Progenitor cell of endocrine pancreas (in vitro differentiated cells): ENCODE data around the gene OR4D11. TPM values are rescaled to one million over a fixed set of nuclear protein-coding genes. Genes with fewer than 3 reads are reported as not detected.

Experiments
- DNase-seq: peaks from one replicate; pipeline ENCODE4 v3.0.0; 2021; ENCODE audit warnings: low spot score; ENCODE audit not compliant: unreplicated experiment
- H3K27ac Mint-ChIP-seq: 2 replicates; pipeline ENCODE4 v1.8.0; 2021; ENCODE audit warnings: mild to moderate bottlenecking, moderate library complexity, mixed read lengths
- H3K27me3 Mint-ChIP-seq: 2 replicates; pipeline ENCODE4 v1.8.0; 2021; ENCODE audit warnings: mixed read lengths
- H3K36me3 Mint-ChIP-seq: 2 replicates; pipeline ENCODE4 v1.8.0; 2022; ENCODE audit warnings: mixed read lengths; ENCODE audit not compliant: insufficient read depth
- H3K4me1 Mint-ChIP-seq: 2 replicates; pipeline ENCODE4 v1.8.0; 2021; ENCODE audit warnings: low read depth, mixed read lengths
- H3K4me3 Mint-ChIP-seq: 2 replicates; pipeline ENCODE4 v1.8.0; 2021; ENCODE audit warnings: low read depth, mild to moderate bottlenecking, moderate library complexity, mixed read lengths
- H3K9me3 Mint-ChIP-seq: 2 replicates; pipeline ENCODE4 v1.8.0; 2021; ENCODE audit warnings: low read depth, mixed read lengths
- long read RNA-seq: library from polyadenylated mRNA; unstranded; transcript quantifications from one replicate; pipeline ENCODE4 v2.0.0, GENCODE V29; 2020
- total RNA-seq: library from RNA; stranded (reverse); gene quantifications from 2 replicates; pipeline ENCODE4 v1.2.1, GENCODE V29; 2021
- TF ChIP-seq, protein P1 (sequence below): fragments of 200-600 bp; sonication (generic); IDR thresholded peaks from one replicate; pipeline ENCODE4 v1.5.0; 2021; ENCODE audit warnings: antibody characterized with exemption, mild to moderate bottlenecking; ENCODE audit not compliant: unreplicated experiment

The OR4D11 gene
- total RNA-seq: not detected in 2 replicates
- long read RNA-seq: 0 reads

DNA sequence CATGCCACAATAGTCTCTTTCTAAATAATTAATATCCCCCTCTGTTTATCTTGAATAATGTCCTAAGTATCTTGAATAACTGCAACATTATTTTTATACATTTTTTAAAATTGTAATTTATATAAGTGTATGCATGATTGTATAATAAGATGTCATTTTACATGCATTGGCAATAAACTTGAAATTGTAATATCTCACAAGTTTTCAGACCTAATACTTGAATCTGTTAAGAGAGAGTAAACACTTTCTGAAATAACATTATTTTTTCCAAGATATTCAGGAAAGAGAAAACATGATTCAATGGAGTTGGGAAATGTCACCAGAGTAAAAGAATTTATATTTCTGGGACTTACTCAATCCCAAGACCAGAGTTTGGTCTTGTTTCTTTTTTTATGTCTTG, at the start of gene OR4D11:
Gene OR4D11, plus strand, starts transcription at position 301 of the 400 bp plus-strand sequence. Its CDS starts 0 bp downstream, at position 301.
- Mint-ChIP-seq H3K36me3 (no peaks in the 10 kb centered on the region), H3K4me3 (no peak within 1 kb of the TSS), H3K27ac (no peak within 1 kb of the TSS), H3K4me1 (no peaks in the 10 kb centered on the region), H3K9me3 (no peaks in the 10 kb centered on the region), H3K27me3 (peaks cover 3% of the 10 kb centered on the region)
- TF ChIP-seq, protein P1, sequence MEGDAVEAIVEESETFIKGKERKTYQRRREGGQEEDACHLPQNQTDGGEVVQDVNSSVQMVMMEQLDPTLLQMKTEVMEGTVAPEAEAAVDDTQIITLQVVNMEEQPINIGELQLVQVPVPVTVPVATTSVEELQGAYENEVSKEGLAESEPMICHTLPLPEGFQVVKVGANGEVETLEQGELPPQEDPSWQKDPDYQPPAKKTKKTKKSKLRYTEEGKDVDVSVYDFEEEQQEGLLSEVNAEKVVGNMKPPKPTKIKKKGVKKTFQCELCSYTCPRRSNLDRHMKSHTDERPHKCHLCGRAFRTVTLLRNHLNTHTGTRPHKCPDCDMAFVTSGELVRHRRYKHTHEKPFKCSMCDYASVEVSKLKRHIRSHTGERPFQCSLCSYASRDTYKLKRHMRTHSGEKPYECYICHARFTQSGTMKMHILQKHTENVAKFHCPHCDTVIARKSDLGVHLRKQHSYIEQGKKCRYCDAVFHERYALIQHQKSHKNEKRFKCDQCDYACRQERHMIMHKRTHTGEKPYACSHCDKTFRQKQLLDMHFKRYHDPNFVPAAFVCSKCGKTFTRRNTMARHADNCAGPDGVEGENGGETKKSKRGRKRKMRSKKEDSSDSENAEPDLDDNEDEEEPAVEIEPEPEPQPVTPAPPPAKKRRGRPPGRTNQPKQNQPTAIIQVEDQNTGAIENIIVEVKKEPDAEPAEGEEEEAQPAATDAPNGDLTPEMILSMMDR: no peak
- DNase-seq: no peak

DNA sequence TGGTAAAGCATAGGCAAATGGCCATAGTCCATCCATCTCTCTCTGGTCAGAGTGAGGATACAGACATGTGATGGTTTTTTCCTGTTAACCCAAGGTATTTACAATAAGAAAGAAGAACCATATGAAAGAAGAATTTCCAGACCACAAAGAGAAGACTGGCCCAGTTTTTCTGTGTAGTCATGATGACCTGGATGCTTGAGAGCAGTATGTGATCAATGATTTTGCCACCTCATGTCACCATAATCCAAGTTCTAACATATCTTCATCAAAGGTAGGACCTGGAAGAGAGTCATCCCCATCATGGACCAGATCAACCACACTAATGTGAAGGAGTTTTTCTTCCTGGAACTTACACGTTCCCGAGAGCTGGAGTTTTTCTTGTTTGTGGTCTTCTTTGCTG, 46.7 kb upstream of the OR4D11 start, which contains the start of gene OR4D6:
Gene OR4D6, plus strand, starts transcription at position 301 of the 400 bp plus-strand sequence. Its CDS starts 0 bp downstream, at position 301.
- no peak for DNase-seq
- TF ChIP-seq, protein P1: no peak
- Mint-ChIP-seq H3K27me3 (no peaks in the 10 kb centered on the region), H3K4me1 (peaks cover 5% of the 10 kb centered on the region), H3K9me3 (no peaks in the 10 kb centered on the region), H3K27ac (no peak within 1 kb of the TSS), H3K36me3 (no peaks in the 10 kb centered on the region), H3K4me3 (no peak within 1 kb of the TSS)

DNA sequence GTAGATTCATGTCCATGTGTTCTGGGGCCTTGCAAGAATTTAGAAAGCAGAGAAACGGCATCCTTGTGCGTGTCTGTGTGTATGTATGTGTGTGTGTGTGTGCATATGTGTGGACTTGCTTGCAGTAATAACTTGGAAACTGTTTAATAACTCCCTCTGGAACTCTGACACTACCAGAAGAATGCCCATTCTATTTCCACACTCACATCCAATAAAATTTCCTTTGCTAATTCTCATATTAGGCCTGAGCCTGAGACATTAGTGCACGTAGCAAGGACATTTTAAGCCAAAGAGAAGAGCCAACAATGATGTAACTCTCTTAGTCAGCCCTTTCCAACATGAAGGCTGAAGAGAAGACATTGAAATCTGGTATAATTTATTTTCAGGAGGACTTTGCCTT, 43.5 kb upstream of the OR4D11 start:
- peaks cover 4% of the 10 kb centered on the region for H3K9me3 Mint-ChIP-seq
- H3K4me1 Mint-ChIP-seq: peaks cover 6% of the 10 kb centered on the region
- no peaks in the 10 kb centered on the region for H3K36me3 Mint-ChIP-seq
- no peaks in the 10 kb centered on the region for H3K27me3 Mint-ChIP-seq
- no peak for DNase-seq
- TF ChIP-seq, protein P1: no peak
- no peak overlapping the region for H3K27ac Mint-ChIP-seq
- H3K4me3 Mint-ChIP-seq: no peak overlapping the region

DNA sequence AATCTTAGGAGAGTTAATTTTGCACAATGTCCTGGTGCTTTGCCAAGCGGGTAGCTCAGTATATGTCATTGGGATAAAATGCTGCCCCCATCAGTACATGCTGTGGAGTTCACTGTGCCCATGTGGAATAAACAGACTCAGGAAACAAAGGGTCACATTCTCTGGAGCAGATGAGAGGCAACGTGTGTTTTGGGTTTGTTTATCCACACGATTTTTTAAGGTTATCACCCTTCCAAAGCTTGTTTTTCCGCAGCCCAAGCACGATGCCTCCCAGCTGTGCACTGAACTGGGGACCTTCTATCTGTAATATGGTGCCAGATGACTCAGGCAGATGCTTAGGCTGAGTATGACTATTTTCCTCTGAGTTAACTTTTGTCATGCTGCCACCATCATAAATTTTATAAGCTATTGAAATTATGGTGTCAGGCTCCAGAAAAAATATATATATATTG, 40.2 kb upstream of the OR4D11 start:
- H3K36me3 Mint-ChIP-seq: no peaks in the 10 kb centered on the region
- TF ChIP-seq, protein P1: no peak
- no peak overlapping the region for H3K27ac Mint-ChIP-seq
- no peaks in the 10 kb centered on the region for H3K27me3 Mint-ChIP-seq
- no peak for DNase-seq
- H3K4me3 Mint-ChIP-seq: no peak overlapping the region
- H3K4me1 Mint-ChIP-seq: peaks cover 1% of the 10 kb centered on the region
- peaks cover 8% of the 10 kb centered on the region for H3K9me3 Mint-ChIP-seq

DNA sequence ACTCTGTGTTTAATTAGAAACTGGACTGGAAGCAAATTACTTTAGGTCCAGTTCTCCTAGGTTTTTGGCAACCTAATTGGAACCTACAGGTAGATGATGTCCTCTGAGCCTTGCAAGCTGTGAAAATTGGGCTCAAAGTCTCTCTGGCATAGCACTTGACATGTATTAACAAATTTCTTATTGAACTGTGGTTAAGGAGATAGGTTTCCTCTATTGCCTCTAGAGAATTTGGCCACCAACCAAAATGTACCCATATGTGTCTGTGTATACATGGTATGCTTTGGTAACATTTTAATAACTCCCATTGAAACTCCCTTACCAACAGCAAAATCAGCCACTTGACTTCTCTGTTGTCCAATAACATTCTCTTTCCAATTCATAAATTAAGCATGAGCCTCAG, 30.4 kb upstream of the OR4D11 start, which contains the start of gene OR4D10:
Gene OR4D10, plus strand, starts transcription at position 301 of the 400 bp plus-strand sequence. CDS start 4,115 bp downstream, outside the sequence.
- TF ChIP-seq, protein P1: no peak
- Mint-ChIP-seq H3K27me3 (peaks cover 9% of the 10 kb centered on the region), H3K27ac (no peak within 1 kb of the TSS), H3K4me3 (no peak within 1 kb of the TSS), H3K4me1 (no peaks in the 10 kb centered on the region), H3K9me3 (no peaks in the 10 kb centered on the region), H3K36me3 (no peaks in the 10 kb centered on the region)
- DNase-seq: no peak
